Panc1 (cell line): ENCODE results near the gene ZNRF3.

Experiments
- CTCF ChIP-seq: fragments of 450-650 bp; IDR thresholded peaks from 2 replicates; pipeline ENCODE4 v1.5.1; 2017; ENCODE audit warnings: mild to moderate bottlenecking
- POLR2AphosphoS5 ChIP-seq: IDR thresholded peaks from 2 replicates; pipeline ENCODE4 v1.6.1; 2012; ENCODE audit warnings: mild to moderate bottlenecking, low read depth, low read length, moderate library complexity
- TCF7L2 ChIP-seq: IDR thresholded peaks from 2 replicates; pipeline ENCODE4 v1.6.1; 2011; ENCODE audit warnings: mild to moderate bottlenecking, low read depth, low read length, inconsistent platforms
- TF ChIP-seq, protein P1 (sequence below), 2 experiments: IDR thresholded peaks; 2 replicates each; pipeline ENCODE4 v1.6.1; 2011 to 2012; ENCODE audit warnings: low read depth in 2 of 2, control low read depth in 1 of 2, low read length in 1 of 2, mild to moderate bottlenecking in 1 of 2, moderate library complexity in 1 of 2; ENCODE audit not compliant: insufficient read depth in 1 of 2

DNA sequence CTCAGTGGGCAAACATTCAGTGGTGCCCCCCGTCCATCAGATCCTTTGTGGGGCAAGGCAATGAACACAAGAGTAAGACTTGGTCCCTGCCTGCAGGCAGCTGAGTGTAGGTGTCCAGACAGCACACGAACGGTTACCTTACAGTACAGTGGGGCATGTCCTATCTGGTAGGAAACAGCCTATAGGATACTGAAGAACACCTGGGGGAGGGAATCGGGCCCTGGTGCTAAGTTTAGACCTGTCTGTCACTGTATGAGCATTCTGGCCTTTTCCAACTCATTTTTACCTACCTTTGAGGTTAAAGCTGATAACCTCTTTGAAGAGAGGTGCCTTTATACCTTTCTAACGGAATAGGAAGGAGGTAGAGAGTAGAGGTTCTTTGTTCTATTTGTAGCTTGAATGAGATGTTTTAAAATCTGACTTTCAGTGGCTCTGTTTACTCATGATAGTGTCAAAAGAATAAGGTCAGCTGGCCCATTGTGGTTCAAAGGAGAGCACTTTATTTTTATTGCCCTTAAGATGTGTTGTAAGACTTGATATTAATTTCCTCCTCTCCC is 8.9 kb downstream of the ZNRF3 start:
- no peak for TF ChIP-seq CTCF
- TF ChIP-seq, protein P1, sequence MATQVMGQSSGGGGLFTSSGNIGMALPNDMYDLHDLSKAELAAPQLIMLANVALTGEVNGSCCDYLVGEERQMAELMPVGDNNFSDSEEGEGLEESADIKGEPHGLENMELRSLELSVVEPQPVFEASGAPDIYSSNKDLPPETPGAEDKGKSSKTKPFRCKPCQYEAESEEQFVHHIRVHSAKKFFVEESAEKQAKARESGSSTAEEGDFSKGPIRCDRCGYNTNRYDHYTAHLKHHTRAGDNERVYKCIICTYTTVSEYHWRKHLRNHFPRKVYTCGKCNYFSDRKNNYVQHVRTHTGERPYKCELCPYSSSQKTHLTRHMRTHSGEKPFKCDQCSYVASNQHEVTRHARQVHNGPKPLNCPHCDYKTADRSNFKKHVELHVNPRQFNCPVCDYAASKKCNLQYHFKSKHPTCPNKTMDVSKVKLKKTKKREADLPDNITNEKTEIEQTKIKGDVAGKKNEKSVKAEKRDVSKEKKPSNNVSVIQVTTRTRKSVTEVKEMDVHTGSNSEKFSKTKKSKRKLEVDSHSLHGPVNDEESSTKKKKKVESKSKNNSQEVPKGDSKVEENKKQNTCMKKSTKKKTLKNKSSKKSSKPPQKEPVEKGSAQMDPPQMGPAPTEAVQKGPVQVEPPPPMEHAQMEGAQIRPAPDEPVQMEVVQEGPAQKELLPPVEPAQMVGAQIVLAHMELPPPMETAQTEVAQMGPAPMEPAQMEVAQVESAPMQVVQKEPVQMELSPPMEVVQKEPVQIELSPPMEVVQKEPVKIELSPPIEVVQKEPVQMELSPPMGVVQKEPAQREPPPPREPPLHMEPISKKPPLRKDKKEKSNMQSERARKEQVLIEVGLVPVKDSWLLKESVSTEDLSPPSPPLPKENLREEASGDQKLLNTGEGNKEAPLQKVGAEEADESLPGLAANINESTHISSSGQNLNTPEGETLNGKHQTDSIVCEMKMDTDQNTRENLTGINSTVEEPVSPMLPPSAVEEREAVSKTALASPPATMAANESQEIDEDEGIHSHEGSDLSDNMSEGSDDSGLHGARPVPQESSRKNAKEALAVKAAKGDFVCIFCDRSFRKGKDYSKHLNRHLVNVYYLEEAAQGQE (IDR thresholded peaks at IDR 0.05; ENCODE audit: insufficient read depth in 1 of 2, low read depth in 2 of 2, low read length in 1 of 2): no peak
- TF ChIP-seq TCF7L2: no peak
- TF ChIP-seq POLR2AphosphoS5: no peak
